NT2/D1 (cell line): Measurements from ENCODE around the gene USP6NL.

Experiments used
- DNase-seq: peaks from one replicate; pipeline ENCODE4 v3.0.0-alpha.2; 2011; ENCODE audit warnings: low read depth, low spot score
- H3K27me3 ChIP-seq: 2 replicates; pipeline ENCODE4 v1.6.0; 2011; ENCODE audit warnings: mild to moderate bottlenecking; ENCODE audit not compliant: insufficient read length, insufficient read depth
- H3K36me3 ChIP-seq: 2 replicates; pipeline ENCODE4 v1.6.1; 2011; ENCODE audit warnings: mild to moderate bottlenecking, low read length, mixed read lengths; ENCODE audit not compliant: insufficient read depth, insufficient read length
- H3K4me1 ChIP-seq: 2 replicates; pipeline ENCODE4 v1.5.1; 2011; ENCODE audit not compliant: insufficient read depth, insufficient read length
- H3K4me3 ChIP-seq: 2 replicates; pipeline ENCODE4 v1.5.1; 2011; ENCODE audit warnings: low read depth; ENCODE audit not compliant: insufficient read length
- H3K9ac ChIP-seq: 2 replicates; pipeline ENCODE4 v1.6.0; 2011; ENCODE audit warnings: low read depth; ENCODE audit not compliant: insufficient read length
- H3K9me3 ChIP-seq: 2 replicates; pipeline ENCODE4 v1.5.1; 2011; ENCODE audit warnings: mild to moderate bottlenecking, low read length; ENCODE audit not compliant: insufficient read depth
- SUZ12 ChIP-seq: IDR thresholded peaks from 2 replicates; pipeline ENCODE4 v1.6.1; 2011; ENCODE audit not compliant: insufficient read length, insufficient read depth; ENCODE audit errors: extremely low read depth
- YY1 ChIP-seq: IDR thresholded peaks from 2 replicates; pipeline ENCODE4 v1.6.1; 2011; ENCODE audit not compliant: insufficient read length, insufficient read depth
- ZNF274 ChIP-seq: IDR thresholded peaks from 2 replicates; pipeline ENCODE4 v1.6.1; 2011; ENCODE audit warnings: mild to moderate bottlenecking, low read depth, low read length

USP6NL gene

DNA sequence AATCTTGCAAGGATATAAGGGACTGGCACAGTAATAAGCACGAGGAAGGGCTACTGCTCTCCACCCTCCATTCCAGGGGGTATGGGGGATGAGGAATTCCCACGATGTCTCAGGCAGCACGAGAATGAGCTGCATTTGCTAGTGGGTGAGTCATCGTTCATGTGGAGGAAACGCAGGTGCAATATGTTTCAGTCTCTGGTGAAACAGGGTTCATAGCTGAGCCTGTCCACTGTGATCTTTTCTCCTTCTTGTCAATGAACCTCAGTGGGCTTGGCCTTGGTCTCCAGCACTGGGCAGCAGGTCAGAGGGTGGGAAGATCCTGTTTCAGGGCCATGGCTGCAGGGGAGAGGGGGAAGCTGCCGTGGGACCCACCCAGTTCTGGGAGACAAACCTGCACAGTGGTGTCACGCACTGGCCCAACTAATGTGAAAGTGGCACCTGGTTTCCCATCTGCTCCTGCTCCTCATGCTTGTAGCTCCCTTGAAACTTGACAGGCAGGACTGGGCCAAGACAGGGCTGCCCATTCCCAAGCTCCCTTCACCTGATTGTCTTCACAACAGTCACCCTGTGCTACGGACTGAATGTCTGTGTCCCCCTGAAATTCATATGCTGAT lies 181.9 kb downstream of the USP6NL start:
- Histone ChIP-seq H3K4me3 (no peak overlapping the region), H3K9ac (no peak overlapping the region), H3K4me1 (no peaks in the 10 kb centered on the region), H3K9me3 (peaks cover 3% of the 10 kb centered on the region; the same call in 1 of the 2 replicates), H3K36me3 (no peaks in the 10 kb centered on the region), H3K27me3 (no peaks in the 10 kb centered on the region)
- no peak for TF ChIP-seq ZNF274
- no peak for TF ChIP-seq YY1
- no peak for TF ChIP-seq SUZ12
- DNase-seq, result no peak

DNA sequence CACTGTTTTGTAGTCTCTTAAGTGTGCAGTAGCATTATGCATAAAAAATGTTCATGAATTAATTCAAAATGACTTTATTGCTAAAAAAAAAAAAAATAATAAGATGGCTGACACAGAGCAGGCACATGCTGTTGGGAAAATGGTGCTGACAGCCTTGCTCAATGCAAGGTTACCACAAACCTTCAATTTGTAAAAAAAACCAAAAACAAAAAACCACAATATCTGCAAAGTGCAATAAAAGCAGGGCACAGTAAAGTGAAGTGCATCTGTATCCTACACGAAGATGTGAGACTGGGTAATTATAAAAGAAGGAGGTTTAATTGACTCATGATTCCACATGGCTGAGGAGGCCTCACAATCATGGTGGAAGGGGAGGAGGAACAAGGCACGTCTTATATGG lies 185.8 kb downstream of the USP6NL start:
- Histone ChIP-seq H3K9ac (no peak overlapping the region), H3K9me3 (peaks cover 8% of the 10 kb centered on the region; the same call in 1 of the 2 replicates), H3K4me1 (no peaks in the 10 kb centered on the region), H3K36me3 (no peaks in the 10 kb centered on the region), H3K27me3 (no peaks in the 10 kb centered on the region), H3K4me3 (no peak overlapping the region)
- no peak for DNase-seq
- no peak for TF ChIP-seq SUZ12
- TF ChIP-seq YY1, result no peak
- no peak for TF ChIP-seq ZNF274

DNA sequence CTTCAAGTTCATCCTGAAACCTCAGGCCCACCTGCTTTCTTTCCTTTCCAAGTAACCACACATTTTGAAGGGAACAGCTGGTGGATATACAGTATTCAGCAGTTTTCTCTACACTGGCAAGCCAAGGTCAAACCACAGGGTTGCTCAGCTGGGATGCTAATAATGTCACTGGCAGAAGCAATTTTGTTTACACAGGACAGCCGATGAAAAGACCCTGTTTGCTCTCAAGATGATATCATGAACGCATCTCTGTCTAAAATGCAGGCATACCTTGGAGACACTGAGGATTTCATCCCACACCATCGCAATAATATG lies 186.2 kb downstream of the USP6NL start:
- Histone ChIP-seq H3K4me3 (no peak overlapping the region), H3K36me3 (no peaks in the 10 kb centered on the region), H3K9me3 (peaks cover 8% of the 10 kb centered on the region; the same call in 1 of the 2 replicates), H3K4me1 (no peaks in the 10 kb centered on the region), H3K9ac (no peak overlapping the region), H3K27me3 (no peaks in the 10 kb centered on the region)
- DNase-seq, result no peak
- TF ChIP-seq ZNF274 (no peak), YY1 (no peak), SUZ12 (no peak)

DNA sequence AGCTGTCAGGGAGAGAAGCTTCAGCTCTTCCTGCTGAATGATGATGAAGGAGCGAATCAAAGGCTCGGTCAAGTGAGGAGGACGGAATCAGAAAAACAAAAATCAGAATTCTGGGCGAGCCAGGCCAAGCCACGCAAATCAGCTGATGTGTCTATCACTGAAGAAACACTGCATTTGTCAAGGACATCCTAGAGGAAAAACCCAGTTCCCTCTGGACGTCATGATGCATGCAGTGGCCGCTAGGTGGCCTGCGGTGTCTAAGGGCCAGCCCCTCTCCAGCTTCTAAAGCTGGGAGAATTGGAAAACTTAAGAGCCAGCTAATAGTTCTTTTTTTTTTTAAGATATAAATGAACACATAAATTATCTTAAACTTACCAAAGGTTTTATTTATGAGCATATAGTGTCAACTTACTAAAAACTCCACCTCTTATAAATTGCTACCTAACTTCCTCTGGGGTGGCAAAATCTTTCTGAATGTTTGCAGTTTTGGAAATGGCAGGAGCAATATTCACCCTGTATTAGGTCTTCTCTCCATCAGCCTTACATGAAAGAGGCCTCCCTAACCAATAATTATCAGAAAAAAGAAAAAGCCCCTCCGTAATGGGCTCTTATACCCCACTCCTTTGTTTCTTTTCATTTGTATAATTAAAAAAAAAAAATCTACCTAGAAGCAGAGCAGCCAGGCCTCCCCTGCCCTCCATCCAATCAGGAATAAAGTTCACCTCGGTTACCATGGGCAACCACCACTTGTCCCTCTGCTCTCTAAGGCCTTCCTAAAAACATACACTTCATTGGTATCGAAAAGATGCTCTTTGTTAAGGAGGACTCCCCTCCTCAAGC lies 186.8 kb downstream of the USP6NL start:
- peak; percentile 49 for DNase-seq
- H3K4me3 ChIP-seq, result no peak overlapping the region
- H3K4me1 ChIP-seq, result no peaks in the 10 kb centered on the region
- H3K9ac ChIP-seq, result no peak overlapping the region
- no peaks in the 10 kb centered on the region for H3K36me3 ChIP-seq
- H3K27me3 ChIP-seq, result no peaks in the 10 kb centered on the region
- TF ChIP-seq YY1, result no peak
- TF ChIP-seq SUZ12, result no peak
- TF ChIP-seq ZNF274, result no peak
- peaks cover 8% of the 10 kb centered on the region; the same call in 1 of the 2 replicates for H3K9me3 ChIP-seq

GRCh38 chr10:11416974-11417373 lies 194.5 kb downstream of the USP6NL start:
- no peak for TF ChIP-seq SUZ12
- TF ChIP-seq ZNF274, result no peak
- TF ChIP-seq YY1, result no peak
- no peak for DNase-seq
- no peak overlapping the region for H3K4me3 ChIP-seq

DNA sequence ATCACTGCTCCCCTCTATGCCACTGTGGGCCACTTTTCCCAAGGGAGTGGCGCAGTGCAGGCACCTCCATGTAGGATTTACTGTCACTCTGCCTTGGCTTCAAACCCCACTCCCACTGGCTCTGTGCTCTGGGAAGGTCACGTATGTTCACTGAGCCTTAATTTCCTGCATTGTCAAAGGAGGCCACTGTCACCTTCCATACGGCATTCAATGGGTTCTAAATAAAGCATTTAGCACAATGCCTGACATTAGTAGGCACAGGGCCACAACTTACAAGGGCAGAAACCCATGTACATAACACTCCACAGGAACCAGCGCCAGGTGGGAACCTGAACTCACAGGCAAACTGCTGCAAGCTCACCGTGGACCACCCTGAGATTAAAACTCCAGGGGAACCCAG lies 196.4 kb downstream of the USP6NL start:
- no peak for TF ChIP-seq YY1
- no peak for TF ChIP-seq SUZ12
- TF ChIP-seq ZNF274, result no peak
- H3K9me3 ChIP-seq, result no peaks in the 10 kb centered on the region
- no peaks in the 10 kb centered on the region for H3K36me3 ChIP-seq
- no peak for DNase-seq
- no peaks in the 10 kb centered on the region for H3K4me1 ChIP-seq
- no peak overlapping the region for H3K4me3 ChIP-seq
- no peak overlapping the region for H3K9ac ChIP-seq
- H3K27me3 ChIP-seq, result no peaks in the 10 kb centered on the region

More at GRCh38 chr10:11416974-11417373, 194.5 kb downstream of the USP6NL start:
- no peaks in the 10 kb centered on the region for H3K27me3 ChIP-seq
- no peak overlapping the region for H3K9ac ChIP-seq
- no peaks in the 10 kb centered on the region for H3K36me3 ChIP-seq
- H3K4me1 ChIP-seq, result no peaks in the 10 kb centered on the region
- peaks cover 4% of the 10 kb centered on the region; the same call in 1 of the 2 replicates for H3K9me3 ChIP-seq

DNA sequence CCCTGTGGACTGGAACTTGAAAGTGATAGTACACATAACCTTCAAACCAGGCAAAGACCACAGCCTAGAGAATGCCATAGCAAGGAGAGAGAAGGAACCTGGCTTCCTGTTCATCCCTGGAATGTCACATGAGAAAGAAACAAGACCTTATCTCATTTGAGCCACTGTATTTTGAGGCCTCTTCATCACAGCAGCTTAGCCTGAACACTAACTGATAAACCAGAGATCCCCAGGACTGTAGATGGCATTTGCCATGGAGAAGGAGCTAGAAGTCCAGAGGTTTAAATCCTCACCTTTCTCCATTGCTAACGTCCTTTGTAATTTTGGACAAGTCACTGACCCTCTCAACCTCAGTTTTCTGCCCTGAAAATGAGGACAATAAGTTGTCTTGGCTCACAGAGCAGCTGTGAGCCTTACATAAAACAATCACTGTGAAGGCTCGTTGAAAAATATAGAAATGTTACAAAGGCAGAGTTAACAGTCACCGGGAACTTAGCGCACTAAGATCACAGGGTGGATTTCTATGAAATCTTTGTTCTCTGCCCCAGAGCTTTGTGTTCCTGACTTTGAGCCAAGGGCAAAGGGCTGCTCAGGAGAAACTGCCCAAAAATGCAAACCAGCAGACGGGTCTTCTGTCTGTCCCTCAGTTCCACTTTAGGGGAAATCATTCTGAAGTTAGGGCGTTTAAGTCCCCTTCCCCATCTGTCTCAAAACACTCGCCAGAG lies 197.0 kb downstream of the USP6NL start:
- no peak overlapping the region for H3K4me3 ChIP-seq
- no peaks in the 10 kb centered on the region for H3K36me3 ChIP-seq
- no peaks in the 10 kb centered on the region for H3K4me1 ChIP-seq
- no peak for TF ChIP-seq SUZ12
- no peak for TF ChIP-seq ZNF274
- TF ChIP-seq YY1, result no peak
- DNase-seq, result no peak
- H3K27me3 ChIP-seq, result no peaks in the 10 kb centered on the region
- H3K9ac ChIP-seq, result no peak overlapping the region
- H3K9me3 ChIP-seq, result no peaks in the 10 kb centered on the region
